DLD1 (cell line): ENCODE results near the gene GRIK4.

Experiments used
- in situ Hi-C: cut with HindIII; loops from 2 replicates; pipeline ENCODE4 v1.10.0; 2017; ENCODE audit warnings: low sequenced_read_pairs

Gene GRIK4

GRCh38 chr11:120969993-120970392 lies 458.4 kb downstream of the GRIK4 start:
- in situ Hi-C loops, result no loop called here

DNA sequence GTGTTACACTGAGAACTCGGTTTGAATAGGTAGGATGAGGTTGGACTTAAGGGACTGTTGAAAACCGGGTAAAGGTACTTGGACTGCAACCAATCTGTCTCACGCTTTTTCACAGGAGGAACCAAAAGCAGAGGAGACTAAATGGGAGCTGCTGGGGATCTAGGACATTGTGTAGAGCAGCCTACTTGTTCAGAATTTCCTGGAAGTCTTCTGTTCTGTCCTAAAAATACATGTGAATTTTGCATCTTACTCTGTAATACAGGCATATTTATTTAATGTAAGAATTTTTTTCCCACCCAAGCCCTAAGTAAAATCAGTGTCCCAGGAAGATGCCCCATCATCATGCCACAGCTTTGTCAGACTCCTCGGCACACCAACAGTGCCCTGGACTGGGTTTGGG lies 460.3 kb downstream of the GRIK4 start:
- in situ Hi-C loops, result no loop called here

- in situ Hi-C loops, result no loop called here
These were observed 461.1 kb downstream of the GRIK4 start for GRCh38 chr11:120972621-120973020.

GRCh38 chr11:120973501-120973900 lies 462.0 kb downstream of the GRIK4 start:
- in situ Hi-C loops, result no loop called here

DNA sequence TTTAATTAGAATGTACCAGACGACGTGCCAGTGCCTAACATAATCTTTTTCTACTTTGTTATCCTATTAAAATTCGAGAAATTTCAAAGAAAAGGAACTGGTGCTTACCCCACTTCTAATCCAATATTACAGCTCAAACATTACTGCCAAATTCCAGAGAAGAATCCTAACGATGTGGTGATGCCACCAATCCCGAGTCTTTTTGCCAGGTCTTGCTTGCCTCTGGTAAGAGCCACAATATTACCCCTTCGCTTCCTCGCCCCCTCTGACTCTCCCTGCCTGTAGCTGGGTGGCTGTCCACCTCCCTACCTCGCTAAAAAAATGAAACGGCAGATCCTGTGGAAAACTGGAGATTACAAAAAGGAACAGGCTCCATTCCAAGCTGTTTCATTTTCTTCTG lies 462.9 kb downstream of the GRIK4 start:
- in situ Hi-C loops, result no loop called here

GRCh38 chr11:120974965-120975364 lies 463.4 kb downstream of the GRIK4 start:
- in situ Hi-C loops, result no loop called here

DNA sequence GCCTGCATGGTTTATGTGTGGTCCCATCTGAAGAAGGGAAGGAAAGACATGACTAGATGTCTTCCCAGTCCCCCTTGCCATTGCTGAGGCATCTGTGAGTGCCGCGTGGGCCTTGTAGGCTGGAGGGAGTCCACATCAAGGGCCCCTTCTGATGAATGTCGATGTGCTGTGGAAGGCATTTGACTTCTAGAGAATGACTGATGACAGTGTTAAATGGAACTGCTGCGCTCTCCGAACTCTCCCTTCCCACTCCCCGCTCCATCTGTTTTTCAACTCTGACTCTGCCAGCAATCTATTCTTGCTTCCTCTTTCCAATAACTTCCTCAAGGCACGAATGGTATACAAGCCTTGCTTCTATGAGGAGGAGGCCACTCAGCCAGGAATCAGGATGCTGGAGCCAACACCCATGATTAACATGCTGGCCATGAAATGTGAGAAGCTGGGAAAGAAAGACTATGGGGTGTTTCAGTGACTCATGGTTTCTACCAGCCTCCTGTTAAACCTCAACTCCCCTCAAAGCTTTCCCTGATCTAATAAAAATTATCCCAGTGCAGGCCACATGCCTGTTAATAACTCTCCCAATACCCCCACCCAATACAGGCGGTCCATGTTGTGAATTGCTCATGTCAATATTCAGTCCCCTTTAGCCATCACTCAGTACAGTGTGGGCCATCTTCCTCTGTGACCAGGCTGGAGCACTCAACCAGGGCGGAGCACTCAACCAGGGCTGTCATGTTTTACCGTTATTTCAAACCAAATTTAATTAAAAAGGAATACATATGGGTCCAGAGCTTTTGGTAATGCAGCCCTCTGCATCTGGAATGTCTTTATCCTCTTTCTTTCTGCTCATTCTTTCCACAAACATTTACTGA lies 466.0 kb downstream of the GRIK4 start:
- in situ Hi-C loops, result no loop called here

DNA sequence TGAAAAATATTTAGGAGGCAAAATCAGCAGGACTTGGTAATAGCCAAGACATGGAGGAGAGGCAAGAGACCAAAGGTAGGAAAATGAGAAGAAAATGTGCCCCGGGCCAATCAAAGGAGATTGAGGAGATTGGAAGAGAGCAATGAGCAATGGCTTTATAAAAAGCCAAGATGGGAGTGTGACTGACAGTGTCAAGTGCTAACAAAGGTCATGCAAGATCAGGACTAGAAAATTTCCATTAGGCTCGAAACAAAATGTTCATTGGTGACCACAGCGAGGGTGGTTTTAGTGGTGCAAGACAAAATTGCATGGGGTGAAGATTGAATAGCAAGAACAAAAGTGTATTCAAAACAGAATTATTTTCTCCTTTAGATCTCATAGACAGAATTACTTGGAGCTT lies 467.2 kb downstream of the GRIK4 start:
- in situ Hi-C loops, result no loop called here

GRCh38 chr11:120985718-120986569 lies 474.4 kb downstream of the GRIK4 start:
- in situ Hi-C loops, result no loop called here

- in situ Hi-C loops, result no loop called here
These were observed 477.1 kb downstream of the GRIK4 start for GRCh38 chr11:120988603-120989002.

- in situ Hi-C loops, result no loop called here
These were observed 480.5 kb downstream of the GRIK4 start for GRCh38 chr11:120991830-120992686.

GRCh38 chr11:120994091-120994859 lies 482.7 kb downstream of the GRIK4 start:
- in situ Hi-C loops, result no loop called here

GRCh38 chr11:120995184-120995583 lies 483.6 kb downstream of the GRIK4 start:
- in situ Hi-C loops, result no loop called here

- in situ Hi-C loops, result no loop called here
These were observed 485.4 kb downstream of the GRIK4 start for GRCh38 chr11:120996973-120997372.

GRCh38 chr11:120998581-120998980 lies 487.0 kb downstream of the GRIK4 start:
- in situ Hi-C loops, result no loop called here

GRCh38 chr11:121004206-121004840 lies 492.8 kb downstream of the GRIK4 start:
- in situ Hi-C loops, result no loop called here

GRCh38 chr11:121006922-121007321 lies 495.4 kb downstream of the GRIK4 start:
- in situ Hi-C loops, result no loop called here

DNA sequence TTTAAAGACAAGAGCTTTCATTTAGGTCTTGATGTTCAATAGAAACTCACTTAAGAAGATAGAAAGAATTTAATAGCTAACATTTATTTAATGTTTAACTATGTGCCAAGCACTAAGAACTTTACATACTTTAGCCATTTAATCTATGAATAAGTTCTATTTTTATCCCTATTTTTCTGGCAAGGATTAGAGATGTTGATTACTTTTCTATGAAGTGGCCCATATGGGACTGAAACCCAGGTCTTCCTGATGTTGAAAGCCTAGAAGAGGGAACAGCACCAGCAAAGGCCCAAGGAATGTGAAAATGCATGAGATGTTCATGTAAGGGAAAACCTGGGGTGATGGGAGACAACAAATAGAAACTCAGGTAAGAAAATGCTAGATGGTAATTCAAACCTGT lies 497.0 kb downstream of the GRIK4 start:
- in situ Hi-C loops, result no loop called here

- in situ Hi-C loops, result no loop called here
These were observed 500.5 kb downstream of the GRIK4 start for GRCh38 chr11:121012091-121012490.

DNA sequence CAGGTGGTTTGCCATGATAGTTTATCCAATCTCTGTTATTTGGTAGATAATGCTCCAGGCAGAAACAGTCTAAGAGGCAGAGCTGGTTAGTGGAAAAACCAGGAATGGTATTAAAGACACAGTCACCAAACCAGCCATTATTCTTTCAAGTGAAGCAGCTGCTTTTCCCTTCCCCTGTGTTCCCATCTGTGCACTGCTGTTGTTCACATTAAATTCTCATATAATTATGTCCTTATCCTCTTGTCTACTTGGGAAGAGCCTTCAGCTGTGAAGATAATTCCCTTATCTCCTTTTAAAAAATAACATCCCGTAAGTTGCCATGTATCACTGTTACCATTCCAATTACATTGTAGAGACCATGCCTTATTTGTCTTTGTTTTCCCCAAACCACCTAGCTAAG lies 507.2 kb downstream of the GRIK4 start:
- in situ Hi-C loops, result no loop called here
